ENCODE measurements around the gene SGTA.
"Not testable (repeated sequence)": the region's sequence is repeated elsewhere in the genome, so short reads cannot be mapped to it uniquely, and the experiment has no call there.

SGTA gene

GRCh38 chr19:2713170-2713569, 69.9 kb downstream of the SGTA start:
- DNase-seq (ENCODE audit: low spot score), result not testable (repeated sequence)

GRCh38 chr19:2711875-2712205, 71.2 kb downstream of the SGTA start:
- DNase-seq (ENCODE audit: low spot score), result no peak

GRCh38 chr19:2711172-2711874, 71.8 kb downstream of the SGTA start:
- DNase-seq (ENCODE audit: low spot score), result no peak

- no peak for DNase-seq (ENCODE audit: low spot score)
Measured at GRCh38 chr19:2706251-2706650, 76.8 kb downstream of the SGTA start.
